AG04450 (cell line): Measurements from ENCODE around the gene WASHC2C. TPM values are rescaled to one million over a fixed set of nuclear protein-coding genes. Genes with fewer than 3 reads are reported as not detected.
"Not testable (repeated sequence)": the region's sequence is repeated elsewhere in the genome, so short reads cannot be mapped to it uniquely, and the experiment has no call there.

ENCODE experiments used
- CTCF ChIA-PET: fragments of 300-600, 350-600 bp; formaldehyde crosslinking; extraction: SDS; loops from one replicate; lab custom pipeline; 2022; ENCODE audit warnings: antibody characterized with exemption, inconsistent platforms; lab: Charles Lee
- POLR2A ChIA-PET: fragments of 350-600 bp; formaldehyde crosslinking; extraction: SDS; loops from one replicate; lab custom pipeline; 2021; ENCODE audit warnings: antibody characterized with exemption, inconsistent platforms; lab: Yijun Ruan, JAX
- DNase-seq: peaks from one replicate; pipeline ENCODE4 v3.0.0-alpha.2; 2011; ENCODE audit warnings: low read depth, low spot score
- H3K27ac ChIP-seq: one replicate; pipeline ENCODE4 v1.5.1; 2012; ENCODE audit warnings: low read depth, low read length, control low read depth
- H3K27me3 ChIP-seq: one replicate; pipeline ENCODE4 v1.6.0; 2012; ENCODE audit warnings: low read length; ENCODE audit not compliant: control insufficient read depth, insufficient read depth
- H3K4me3 ChIP-seq: 2 replicates; pipeline ENCODE4 v1.5.1; 2011; ENCODE audit warnings: mild to moderate bottlenecking, low read depth, low read length, control low read depth
- H3K9me3 ChIP-seq: 2 replicates; pipeline ENCODE4 v1.5.1; 2012; ENCODE audit warnings: low read length; ENCODE audit not compliant: control insufficient read depth, insufficient read depth
- CTCF ChIP-seq: IDR thresholded peaks from 2 replicates; pipeline ENCODE4 v1.5.1; 2011; ENCODE audit warnings: low read depth, low read length, control low read depth, inconsistent platforms
- polyA plus RNA-seq: library from polyadenylated mRNA; depleted of rRNA; stranded (reverse); fragments of >200 nt; gene quantifications from 2 replicates; pipeline ENCODE4 v1.2.3, GENCODE V29; 2011

The WASHC2C gene
- polyA plus RNA-seq, 1 experiment: 62.3 TPM

- H3K9me3 ChIP-seq: no peaks in the 10 kb centered on the region
- CTCF ChIA-PET: no interaction called here
- POLR2A ChIA-PET: no interaction called here
Observed at GRCh38 chr10:45809837-45810236, 82.8 kb downstream of the WASHC2C start.

GRCh38 chr10:45811075-45811474 is 84.0 kb downstream of the WASHC2C start:
- no peaks in the 10 kb centered on the region for H3K27me3 ChIP-seq
- CTCF ChIA-PET: no interaction called here
- no peaks in the 10 kb centered on the region for H3K9me3 ChIP-seq
- no peak for TF ChIP-seq CTCF
- H3K4me3 ChIP-seq: no peak overlapping the region
- no peak for DNase-seq
- no peak overlapping the region for H3K27ac ChIP-seq
- POLR2A ChIA-PET: no interaction called here

More at GRCh38 chr10:45809837-45810236, 82.8 kb downstream of the WASHC2C start:
- Histone ChIP-seq H3K27me3 (no peaks in the 10 kb centered on the region), H3K27ac (no peak overlapping the region), H3K4me3 (no peak overlapping the region)
- no peak for TF ChIP-seq CTCF
- no peak for DNase-seq

GRCh38 chr10:45812959-45813358 is 85.9 kb downstream of the WASHC2C start:
- DNase-seq: not testable (repeated sequence)

GRCh38 chr10:45814146-45814545 is 87.1 kb downstream of the WASHC2C start:
- peaks cover 15% of the 10 kb centered on the region for H3K9me3 ChIP-seq
- DNase-seq, CTCF ChIA-PET, H3K27me3 ChIP-seq, POLR2A ChIA-PET, H3K27ac ChIP-seq, H3K4me3 ChIP-seq: not testable (repeated sequence)

More at GRCh38 chr10:45812959-45813358, 85.9 kb downstream of the WASHC2C start:
- CTCF ChIA-PET, H3K27me3 ChIP-seq, H3K4me3 ChIP-seq, H3K9me3 ChIP-seq, POLR2A ChIA-PET, H3K27ac ChIP-seq: not testable (repeated sequence)

GRCh38 chr10:45817130-45817859 is 90.2 kb downstream of the WASHC2C start:
- DNase-seq: no peak
- POLR2A ChIA-PET: no interaction called here
- CTCF ChIA-PET: no interaction called here
- no peak overlapping the region for H3K27ac ChIP-seq
- H3K9me3 ChIP-seq: peaks cover 15% of the 10 kb centered on the region
- no peaks in the 10 kb centered on the region for H3K27me3 ChIP-seq
- TF ChIP-seq CTCF: no peak
- no peak overlapping the region for H3K4me3 ChIP-seq

GRCh38 chr10:45817912-45818311 is 90.8 kb downstream of the WASHC2C start:
- POLR2A ChIA-PET: no interaction called here
- H3K4me3 ChIP-seq: no peak overlapping the region
- DNase-seq: no peak
- H3K27me3 ChIP-seq: no peaks in the 10 kb centered on the region
- no peak overlapping the region for H3K27ac ChIP-seq
- CTCF ChIA-PET: no interaction called here
- TF ChIP-seq CTCF: no peak
- peaks cover 15% of the 10 kb centered on the region for H3K9me3 ChIP-seq
